B cell (primary cell): ENCODE measurements around the gene TSPAN6. TPM values are rescaled to one million over a fixed set of nuclear protein-coding genes. Genes with fewer than 3 reads are reported as not detected.

ENCODE experiments used
- ATAC-seq: fragments of 200-7000 bp; cut with Tn5 transposase; one replicate; pipeline ENCODE4 v1.10.0; 2021; ENCODE audit warnings: low read depth, mild to moderate bottlenecking, moderate number of reproducible peaks, moderate library complexity
- CTCF ChIA-PET: fragments of 350-600 bp; sonication (Branson Sonifier 250); formaldehyde crosslinking; loops from one replicate; lab custom pipeline; 2021; ENCODE audit warnings: antibody characterized with exemption, inconsistent platforms; lab: Charles Lee
- POLR2A ChIA-PET: fragments of 350-600 bp; sonication (Branson Sonifier 250); formaldehyde crosslinking; loops from one replicate; lab custom pipeline; 2021; ENCODE audit warnings: antibody characterized with exemption; lab: Charles Lee
- DNase-seq: peaks from one replicate; pipeline ENCODE4 v3.0.0; 2013
- H2AFZ ChIP-seq: 2 replicates; pipeline ENCODE4 v1.6.1; 2012; ENCODE audit warnings: mild to moderate bottlenecking, low read depth, low read length; ENCODE audit not compliant: insufficient read depth, poor library complexity, severe bottlenecking
- H3K27ac ChIP-seq, 2 donors: 1 replicate in 1 of 2; 2 replicates in 1 of 2; pipeline ENCODE4 v1.5.1; 2012 to 2013; ENCODE audit warnings: low read length in 2 of 2, mild to moderate bottlenecking in 2 of 2, moderate library complexity in 1 of 2
- H3K27me3 ChIP-seq, 4 experiments: fragments of 200-600 bp in 1 of 4; sonication (generic) in 1 of 4; replicated peaks in 1 of 4; 1 replicate in 2 of 4; 2 replicates in 2 of 4; pipeline versions ENCODE4 v1.6.1 to v1.7.0; 2013 to 2016; ENCODE audit warnings: low read length in 3 of 4, mild to moderate bottlenecking in 2 of 4, mixed read lengths in 1 of 4, moderate library complexity in 1 of 4; ENCODE audit not compliant: insufficient read depth in 4 of 4, control insufficient read depth in 3 of 4; ENCODE audit errors: control extremely low read depth in 1 of 4
- H3K36me3 ChIP-seq, 2 experiments: replicated peaks in 1 of 2; 1 replicate in 1 of 2; 2 replicates in 1 of 2; pipeline versions ENCODE4 v1.6.1 to v1.7.1; 2013; ENCODE audit warnings: low read length in 1 of 2; ENCODE audit not compliant: insufficient read depth in 2 of 2, control insufficient read depth in 1 of 2; ENCODE audit errors: control extremely low read depth in 1 of 2, extremely low read depth in 1 of 2
- H3K4me1 ChIP-seq, 2 donors: fragments of 200-600 bp in 1 of 2; sonication (generic) in 1 of 2; 1 replicate in 1 of 2; 2 replicates in 1 of 2; pipeline versions ENCODE4 v1.5.1 to v1.6.1; 2013 to 2017; ENCODE audit warnings: low read length in 2 of 2; ENCODE audit not compliant: control insufficient read depth in 2 of 2, insufficient read depth in 2 of 2
- H3K4me2 ChIP-seq: replicated peaks from 2 replicates; pipeline ENCODE3; 2012; ENCODE audit warnings: mild to moderate bottlenecking, low read depth, low read length; ENCODE audit not compliant: poor library complexity, severe bottlenecking
- H3K4me3 ChIP-seq, 5 experiments: fragments of 200-600 bp in 1 of 5; sonication (generic) in 1 of 5; 1 replicate in 3 of 5; 2 replicates in 2 of 5; pipeline versions ENCODE4 v1.5.1 to v1.7.0; 2011 to 2016; ENCODE audit warnings: low read length in 4 of 5, mild to moderate bottlenecking in 4 of 5, low read depth in 2 of 5, control low read depth in 1 of 5, moderate library complexity in 1 of 5; ENCODE audit not compliant: insufficient read depth in 1 of 5; ENCODE audit errors: control extremely low read depth in 1 of 5, extremely low read depth in 1 of 5
- H3K79me2 ChIP-seq: fragments of 200-600 bp; sonication (generic); one replicate; pipeline ENCODE4 v1.6.0; 2016; ENCODE audit warnings: low read length; ENCODE audit not compliant: control insufficient read depth, insufficient read depth
- H3K9ac ChIP-seq: fragments of 200-600 bp; sonication (generic); 2 replicates; pipeline ENCODE4 v1.6.1; 2017; ENCODE audit warnings: mild to moderate bottlenecking, low read length, moderate library complexity
- H3K9me3 ChIP-seq, 3 donors: one replicate each; pipeline versions ENCODE4 v1.6.1 to v1.7.1; 2013; ENCODE audit warnings: low read length in 2 of 3; ENCODE audit not compliant: control insufficient read depth in 2 of 3, insufficient read depth in 1 of 3; ENCODE audit errors: control extremely low read depth in 1 of 3
- H4K20me1 ChIP-seq: 2 replicates; pipeline ENCODE4 v1.6.0; 2012; ENCODE audit warnings: mild to moderate bottlenecking, low read length; ENCODE audit not compliant: insufficient read depth, control insufficient read depth, poor library complexity, severe bottlenecking
- H3K27ac Mint-ChIP-seq: one replicate; pipeline ENCODE4 v1.8.0; 2021; ENCODE audit warnings: mixed read lengths
- H3K27me3 Mint-ChIP-seq: one replicate; pipeline ENCODE4 v1.8.0; 2021; ENCODE audit warnings: mixed read lengths
- H3K4me1 Mint-ChIP-seq: one replicate; pipeline ENCODE4 v1.8.0; 2021; ENCODE audit warnings: mixed read lengths
- H3K4me3 Mint-ChIP-seq: one replicate; pipeline ENCODE4 v1.8.0; 2021; ENCODE audit warnings: mixed read lengths
- H3K9me3 Mint-ChIP-seq: one replicate; pipeline ENCODE4 v1.8.0; 2022; ENCODE audit warnings: mixed read lengths; ENCODE audit not compliant: insufficient read depth
- CTCF ChIP-seq: fragments of 200-600 bp; IDR thresholded peaks from one replicate; pipeline ENCODE4 v1.8.0; 2022; ENCODE audit warnings: antibody characterized with exemption, mild to moderate bottlenecking
- EZH2 ChIP-seq: IDR thresholded peaks from 2 replicates; pipeline ENCODE4 v1.6.1; 2012; ENCODE audit warnings: borderline replicate concordance, low read depth, mild to moderate bottlenecking, moderate library complexity, low read length; ENCODE audit not compliant: insufficient read depth, poor library complexity, severe bottlenecking
- WGBS: methylation state at CpG from one replicate; pipeline ENCODE4 v1.1.5; 2013; ENCODE audit warnings: missing lambda C conversion rate; ENCODE audit not compliant: insufficient coverage; 5-methylcytosine and 5-hydroxymethylcytosine counted together
- intact Hi-C: fragments of 100-400 bp; cut with micrococcal nuclease; formaldehyde crosslinking; loops from one replicate; pipeline ENCODE4 v1.10.0; 2022
- polyA plus RNA-seq: library from polyadenylated mRNA; depleted of rRNA; stranded (reverse); fragments of >200 nt; gene quantifications from 2 replicates; pipeline ENCODE4 v1.2.3, GENCODE V29; 2012
- total RNA-seq, 2 donors: library from RNA; stranded (reverse); fragments of 120-200 nt in 1 of 2; gene quantifications; 1 replicate in 1 of 2; 2 replicates in 1 of 2; pipeline versions ENCODE4 v1.2.3 to v1.2.4, GENCODE V29; 2013 to 2022

TSPAN6 gene
- total and polyA plus RNA-seq, 2 donors (not counting 1 experiment from before 2014, with no cell fraction given), result 0.10 TPM; not detected in 1

- ChIA-PET POLR2A (no interaction called here), CTCF (interaction anchor here (1.6 to 2.5 kb wide), 2 partner anchors 8 to 105 kb away, joined by 5 to 7 read pairs; no protein-coding TSS in a partner anchor)
- DNase-seq, result no peak
- no peaks in the 10 kb centered on the region for H3K79me2 ChIP-seq
- no peaks in the 10 kb centered on the region for H3K9me3 Mint-ChIP-seq
- no peak overlapping the region for H3K4me2 ChIP-seq
- no peaks in the 10 kb centered on the region for H3K36me3 ChIP-seq
- no peak overlapping the region for H3K4me3 ChIP-seq
- H3K4me1 ChIP-seq, result no peaks in the 10 kb centered on the region
- TF ChIP-seq CTCF (no peak), EZH2 (no peak)
- ATAC-seq, result no peak
- H3K27ac Mint-ChIP-seq, result no peak overlapping the region
- no peaks in the 10 kb centered on the region for H3K9me3 ChIP-seq
- intact Hi-C loops, result no loop called here
- H3K9ac ChIP-seq, result no peak overlapping the region
- H3K27me3 Mint-ChIP-seq, result peaks cover 13% of the 10 kb centered on the region
- no peak overlapping the region for H2AFZ ChIP-seq
- H3K27ac ChIP-seq, result no peak overlapping the region
- no peak overlapping the region for H3K4me3 Mint-ChIP-seq
- H3K27me3 ChIP-seq, result peaks cover 0 to under 1% (median 0%) of the 10 kb centered on the region in 4 experiments
- peaks cover 6% of the 10 kb centered on the region for H3K4me1 Mint-ChIP-seq
- 78% methylated on average over 1 of the region's 2 CpGs for WGBS
- no peaks in the 10 kb centered on the region for H4K20me1 ChIP-seq
These were observed 27.0 kb upstream of the TSPAN6 start for GRCh38 chrX:100663642-100664041.

GRCh38 chrX:100662796-100663195, 26.2 kb upstream of the TSPAN6 start:
- Histone ChIP-seq H3K27ac (no peak overlapping the region), H3K36me3 (no peaks in the 10 kb centered on the region), H3K4me2 (no peak overlapping the region), H3K27me3 (no peaks in the 10 kb centered on the region), H3K9me3 (no peaks in the 10 kb centered on the region), H3K4me3 (no peak overlapping the region), H3K79me2 (no peaks in the 10 kb centered on the region), H3K9ac (no peak overlapping the region), H4K20me1 (no peaks in the 10 kb centered on the region), H3K4me1 (no peaks in the 10 kb centered on the region), H2AFZ (no peak overlapping the region)
- intact Hi-C loops, result no loop called here
- no CpG with 5 or more reads among the region's 4 CpGs for WGBS
- DNase-seq (no peak), ATAC-seq (no peak)
- peaks cover 16% of the 10 kb centered on the region for H3K27me3 Mint-ChIP-seq
- ChIA-PET POLR2A (no interaction called here), CTCF (interaction anchor here (1.6 to 2.5 kb wide), 2 partner anchors 9 to 106 kb away, joined by 5 to 7 read pairs; no protein-coding TSS in a partner anchor)
- peaks cover 7% of the 10 kb centered on the region for H3K4me1 Mint-ChIP-seq
- no peak overlapping the region for H3K4me3 Mint-ChIP-seq
- no peak overlapping the region for H3K27ac Mint-ChIP-seq
- TF ChIP-seq EZH2 (no peak), CTCF (no peak)
- H3K9me3 Mint-ChIP-seq, result no peaks in the 10 kb centered on the region
